Eye (tissue), 1 donor: Measurements from ENCODE around the gene CST7.
"Not testable (repeated sequence)": the region's sequence is repeated elsewhere in the genome, so short reads cannot be mapped to it uniquely, and the experiment has no call there.

Experiments used
- DNase-seq: peaks from one replicate; pipeline ENCODE4 v3.0.0-alpha.2; 2015

CST7 gene

GRCh38 chr20:24929867-24930723 lies 19.0 kb upstream of the CST7 start:
- DNase-seq: peak; percentile 38

- not testable (repeated sequence) for DNase-seq
Observed at GRCh38 chr20:24930724-24931688, 18.1 kb upstream of the CST7 start.

GRCh38 chr20:24931893-24932292 lies 17.2 kb upstream of the CST7 start:
- not testable (repeated sequence) for DNase-seq

- DNase-seq: no peak
Observed at GRCh38 chr20:24933266-24933908, 15.7 kb upstream of the CST7 start.

- no peak for DNase-seq
Observed at GRCh38 chr20:24934101-24934661, 14.9 kb upstream of the CST7 start.

GRCh38 chr20:24934716-24935115 lies 14.4 kb upstream of the CST7 start:
- DNase-seq: no peak

GRCh38 chr20:24935140-24935539 lies 13.9 kb upstream of the CST7 start:
- no peak for DNase-seq

- DNase-seq: no peak
Observed at GRCh38 chr20:24935766-24936525, 13.1 kb upstream of the CST7 start.

- no peak for DNase-seq
Observed at GRCh38 chr20:24936526-24937407, 12.3 kb upstream of the CST7 start.

GRCh38 chr20:24937579-24937978 lies 11.5 kb upstream of the CST7 start:
- DNase-seq: no peak

GRCh38 chr20:24938498-24938897 lies 10.6 kb upstream of the CST7 start:
- DNase-seq: no peak

GRCh38 chr20:24939036-24939435 lies 10.0 kb upstream of the CST7 start:
- DNase-seq: no peak

GRCh38 chr20:24942679-24943078 lies 6.4 kb upstream of the CST7 start:
- no peak for DNase-seq

- DNase-seq: no peak
Observed at GRCh38 chr20:24943196-24943595, 5.9 kb upstream of the CST7 start.

GRCh38 chr20:24943731-24944130 lies 5.3 kb upstream of the CST7 start:
- no peak for DNase-seq

GRCh38 chr20:24946376-24946775 lies 2.7 kb upstream of the CST7 start:
- DNase-seq: not testable (repeated sequence)

GRCh38 chr20:24948396-24948938 lies 602 bp upstream of the CST7 start:
- not testable (repeated sequence) for DNase-seq

GRCh38 chr20:24949756-24950127 lies 673 bp downstream of the CST7 start:
- no peak for DNase-seq

GRCh38 chr20:24950128-24950835 lies 1.2 kb downstream of the CST7 start:
- DNase-seq: no peak
